ENCODE measurements around the gene EFTUD2. TPM values are rescaled to one million over a fixed set of nuclear protein-coding genes. Genes with fewer than 3 reads are reported as not detected.

The EFTUD2 gene
- total and polyA plus RNA-seq, 2 of the 13 experiments (the other 11 are each of a cell fraction or from before 2014, with no cell fraction given) = 111 to 137 TPM

DNA sequence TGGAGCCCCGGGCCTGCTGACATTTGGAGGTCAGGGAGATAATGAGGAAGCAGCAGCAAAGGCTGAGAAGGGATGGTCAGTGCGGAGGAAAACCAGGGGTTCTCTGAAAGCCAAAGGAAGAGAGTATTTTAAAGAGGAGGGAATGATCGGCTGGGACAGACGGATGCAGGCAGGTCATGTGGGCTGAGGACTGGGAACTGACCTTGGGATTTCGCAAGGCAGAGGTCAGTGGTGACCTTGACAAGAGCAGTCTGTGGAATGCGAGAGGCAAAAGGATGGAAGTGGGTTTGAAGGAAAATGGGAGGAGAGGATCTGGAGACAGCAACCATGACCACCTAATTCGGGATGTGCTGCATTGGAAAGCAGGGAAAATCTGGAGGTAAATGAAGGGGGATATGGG lies 10.2 kb downstream of the EFTUD2 start:
- Histone ChIP-seq H3K27me3 (ENCODE audit: control insufficient read depth in 1 of 2, insufficient read depth in 2 of 2, low read length in 2 of 2) (no peaks in the 10 kb centered on the region), H3K79me2 (ENCODE audit: insufficient read depth, low read length) (peaks cover 38% of the 10 kb centered on the region), H3K4me3 (replicated peaks in 1 of 3; ENCODE audit: insufficient read depth in 1 of 3, low read depth in 2 of 3, low read length in 3 of 3) (peak overlapping the region in 1 of 3 experiments; percentile 9; a peak in 1 of 6 replicates), H4K20me1 (ENCODE audit: insufficient read depth, low read length) (peaks cover 22% of the 10 kb centered on the region), H3K4me1 (ENCODE audit: insufficient read depth, low read length) (peaks cover 22% of the 10 kb centered on the region), H3K9me3 (ENCODE audit: low read length) (no peaks in the 10 kb centered on the region), H3K36me3 (replicated peaks in 1 of 2; ENCODE audit: control insufficient read depth in 1 of 2, insufficient read depth in 2 of 2, low read length in 2 of 2) (peaks cover 23 to 59% of the 10 kb centered on the region in 2 experiments), H2AFZ (ENCODE audit: low read length) (no peak overlapping the region), H3K9ac (ENCODE audit: insufficient read depth, low read depth, low read length) (no peak overlapping the region), H3K4me2 (ENCODE audit: low read depth, low read length) (peak overlapping the region; percentile 25; the same call in 1 of the 2 replicates), H3K27ac (ENCODE audit: extremely low read length, insufficient read depth, low read length) (no peak overlapping the region)
- in situ Hi-C loops (cut with HindIII; ENCODE audit: extremely low pct_ligation_motif_present, low pct_unique_long_range_greater_than_20kb) = no loop called here
- BruUV-seq (replicated peaks) = no TSS peak
- POLR2A ChIA-PET = no interaction called here
- CTCF ChIA-PET (ENCODE audit: low intra/inter-chr PET ratio, low total read pairs) = no interaction called here
- FAIRE-seq = peak; percentile 86
- peak; percentile 50 for DNase-seq (ENCODE audit: low spot score)
- peak; percentile 79 for ATAC-seq
- 42% methylated on average over 7 of the region's 7 CpGs for WGBS (ENCODE audit: low lambda C conversion rate)
- intact Hi-C loops (cut with micrococcal nuclease; ENCODE audit: unreplicated experiment) = no loop called here
- TF ChIP-seq, protein P1, sequence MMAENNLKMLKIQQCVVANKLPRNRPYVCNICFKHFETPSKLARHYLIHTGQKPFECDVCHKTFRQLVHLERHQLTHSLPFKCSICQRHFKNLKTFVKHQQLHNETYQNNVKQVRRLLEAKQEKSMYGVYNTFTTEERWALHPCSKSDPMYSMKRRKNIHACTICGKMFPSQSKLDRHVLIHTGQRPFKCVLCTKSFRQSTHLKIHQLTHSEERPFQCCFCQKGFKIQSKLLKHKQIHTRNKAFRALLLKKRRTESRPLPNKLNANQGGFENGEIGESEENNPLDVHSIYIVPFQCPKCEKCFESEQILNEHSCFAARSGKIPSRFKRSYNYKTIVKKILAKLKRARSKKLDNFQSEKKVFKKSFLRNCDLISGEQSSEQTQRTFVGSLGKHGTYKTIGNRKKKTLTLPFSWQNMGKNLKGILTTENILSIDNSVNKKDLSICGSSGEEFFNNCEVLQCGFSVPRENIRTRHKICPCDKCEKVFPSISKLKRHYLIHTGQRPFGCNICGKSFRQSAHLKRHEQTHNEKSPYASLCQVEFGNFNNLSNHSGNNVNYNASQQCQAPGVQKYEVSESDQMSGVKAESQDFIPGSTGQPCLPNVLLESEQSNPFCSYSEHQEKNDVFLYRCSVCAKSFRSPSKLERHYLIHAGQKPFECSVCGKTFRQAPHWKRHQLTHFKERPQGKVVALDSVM (CRISPR knock-in tag; IDR thresholded peaks at IDR 0.05) = no peak
- 0 out of 2 replicates have a peak, but pooled peaks have one; percentile 30 for TF ChIP-seq THAP11 (CRISPR knock-in tag; IDR thresholded peaks at IDR 0.05)
- TF ChIP-seq, protein P2, sequence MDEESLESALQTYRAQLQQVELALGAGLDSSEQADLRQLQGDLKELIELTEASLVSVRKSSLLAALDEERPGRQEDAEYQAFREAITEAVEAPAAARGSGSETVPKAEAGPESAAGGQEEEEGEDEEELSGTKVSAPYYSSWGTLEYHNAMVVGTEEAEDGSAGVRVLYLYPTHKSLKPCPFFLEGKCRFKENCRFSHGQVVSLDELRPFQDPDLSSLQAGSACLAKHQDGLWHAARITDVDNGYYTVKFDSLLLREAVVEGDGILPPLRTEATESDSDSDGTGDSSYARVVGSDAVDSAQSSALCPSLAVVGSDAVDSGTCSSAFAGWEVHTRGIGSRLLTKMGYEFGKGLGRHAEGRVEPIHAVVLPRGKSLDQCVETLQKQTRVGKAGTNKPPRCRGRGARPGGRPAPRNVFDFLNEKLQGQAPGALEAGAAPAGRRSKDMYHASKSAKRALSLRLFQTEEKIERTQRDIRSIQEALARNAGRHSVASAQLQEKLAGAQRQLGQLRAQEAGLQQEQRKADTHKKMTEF (CRISPR knock-in tag; IDR thresholded peaks at IDR 0.05) = no peak
- 0 out of 2 replicates have a peak, but pooled peaks have one; percentile 19 for TF ChIP-seq GATAD1 (CRISPR knock-in tag; IDR thresholded peaks at IDR 0.05)
- TF ChIP-seq, protein P3, sequence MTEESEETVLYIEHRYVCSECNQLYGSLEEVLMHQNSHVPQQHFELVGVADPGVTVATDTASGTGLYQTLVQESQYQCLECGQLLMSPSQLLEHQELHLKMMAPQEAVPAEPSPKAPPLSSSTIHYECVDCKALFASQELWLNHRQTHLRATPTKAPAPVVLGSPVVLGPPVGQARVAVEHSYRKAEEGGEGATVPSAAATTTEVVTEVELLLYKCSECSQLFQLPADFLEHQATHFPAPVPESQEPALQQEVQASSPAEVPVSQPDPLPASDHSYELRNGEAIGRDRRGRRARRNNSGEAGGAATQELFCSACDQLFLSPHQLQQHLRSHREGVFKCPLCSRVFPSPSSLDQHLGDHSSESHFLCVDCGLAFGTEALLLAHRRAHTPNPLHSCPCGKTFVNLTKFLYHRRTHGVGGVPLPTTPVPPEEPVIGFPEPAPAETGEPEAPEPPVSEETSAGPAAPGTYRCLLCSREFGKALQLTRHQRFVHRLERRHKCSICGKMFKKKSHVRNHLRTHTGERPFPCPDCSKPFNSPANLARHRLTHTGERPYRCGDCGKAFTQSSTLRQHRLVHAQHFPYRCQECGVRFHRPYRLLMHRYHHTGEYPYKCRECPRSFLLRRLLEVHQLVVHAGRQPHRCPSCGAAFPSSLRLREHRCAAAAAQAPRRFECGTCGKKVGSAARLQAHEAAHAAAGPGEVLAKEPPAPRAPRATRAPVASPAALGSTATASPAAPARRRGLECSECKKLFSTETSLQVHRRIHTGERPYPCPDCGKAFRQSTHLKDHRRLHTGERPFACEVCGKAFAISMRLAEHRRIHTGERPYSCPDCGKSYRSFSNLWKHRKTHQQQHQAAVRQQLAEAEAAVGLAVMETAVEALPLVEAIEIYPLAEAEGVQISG (CRISPR knock-in tag; IDR thresholded peaks at IDR 0.05) = peak; percentile 48; the same call in 1 of the 2 replicates
- TF ChIP-seq, protein P4, sequence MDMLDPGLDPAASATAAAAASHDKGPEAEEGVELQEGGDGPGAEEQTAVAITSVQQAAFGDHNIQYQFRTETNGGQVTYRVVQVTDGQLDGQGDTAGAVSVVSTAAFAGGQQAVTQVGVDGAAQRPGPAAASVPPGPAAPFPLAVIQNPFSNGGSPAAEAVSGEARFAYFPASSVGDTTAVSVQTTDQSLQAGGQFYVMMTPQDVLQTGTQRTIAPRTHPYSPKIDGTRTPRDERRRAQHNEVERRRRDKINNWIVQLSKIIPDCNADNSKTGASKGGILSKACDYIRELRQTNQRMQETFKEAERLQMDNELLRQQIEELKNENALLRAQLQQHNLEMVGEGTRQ (IDR thresholded peaks at IDR 0.05; ENCODE audit: low read depth, low read length) = peak; percentile 57
- TF ChIP-seq, protein P4 (CRISPR knock-in tag; IDR thresholded peaks at IDR 0.05; ENCODE audit: borderline replicate concordance) = peak; percentile 71; the same call in 1 of the 2 replicates
- no peak for TF ChIP-seq MEIS1 (CRISPR knock-in tag; IDR thresholded peaks at IDR 0.05; ENCODE audit: borderline replicate concordance)
- TF ChIP-seq ZNF816 (CRISPR knock-in tag; IDR thresholded peaks at IDR 0.05; ENCODE audit: borderline replicate concordance) = 0 out of 2 replicates have a peak, but pooled peaks have one; percentile 33
- TF ChIP-seq CBX5 (CRISPR knock-in tag; IDR thresholded peaks at IDR 0.05; ENCODE audit: borderline replicate concordance) = no peak
- no peak for TF ChIP-seq ZMYM3 (CRISPR knock-in tag; IDR thresholded peaks at IDR 0.05)
- no peak for TF ChIP-seq ZNF432 (CRISPR knock-in tag; IDR thresholded peaks at IDR 0.05; ENCODE audit: borderline replicate concordance)
- TF ChIP-seq GATAD2A (CRISPR knock-in tag; IDR thresholded peaks at IDR 0.05) = peak; percentile 89
- peak; percentile 21; the same call in 1 of the 2 replicates for TF ChIP-seq ZNF501 (CRISPR knock-in tag; IDR thresholded peaks at IDR 0.05)
- peak; percentile 34 for TF ChIP-seq XRCC5 (optimal IDR thresholded peaks at IDR 0.05; ENCODE audit: low read length)
